Ishikawa (cell line): ENCODE data around the gene SCAP.

ENCODE experiments used
- CEBPB ChIP-seq: IDR thresholded peaks from 2 replicates; pipeline ENCODE4 v1.6.1; 2012
- CREB1 ChIP-seq: IDR thresholded peaks from 2 replicates; pipeline ENCODE4 v1.6.1; 2012; ENCODE audit warnings: low read depth
- EGR1 ChIP-seq: IDR thresholded peaks from 2 replicates; pipeline ENCODE4 v1.6.1; 2012
- EP300 ChIP-seq: IDR thresholded peaks from 2 replicates; pipeline ENCODE4 v1.6.1; 2012; ENCODE audit warnings: borderline replicate concordance
- FOXM1 ChIP-seq: IDR thresholded peaks from 2 replicates; pipeline ENCODE4 v1.6.1; 2012; ENCODE audit warnings: low read depth, borderline replicate concordance
- MAX ChIP-seq: IDR thresholded peaks from 2 replicates; pipeline ENCODE4 v1.6.1; 2012
- NFIC ChIP-seq: IDR thresholded peaks from 2 replicates; pipeline ENCODE4 v1.6.1; 2012
- RAD21 ChIP-seq: IDR thresholded peaks from 2 replicates; pipeline ENCODE4 v1.6.1; 2012; ENCODE audit warnings: low read depth
- TAF1 ChIP-seq: IDR thresholded peaks from 2 replicates; pipeline ENCODE4 v1.6.1; 2012; ENCODE audit warnings: low read depth, mild to moderate bottlenecking
- TCF12 ChIP-seq: IDR thresholded peaks from 2 replicates; pipeline ENCODE4 v1.6.1; 2012; ENCODE audit warnings: low read depth
- TEAD4 ChIP-seq: IDR thresholded peaks from 2 replicates; pipeline ENCODE4 v1.6.1; 2012
- YY1 ChIP-seq: IDR thresholded peaks from 2 replicates; pipeline ENCODE4 v1.6.1; 2012; ENCODE audit warnings: low read depth
- ZBTB7A ChIP-seq: IDR thresholded peaks from 2 replicates; pipeline ENCODE4 v1.6.1; 2012; ENCODE audit warnings: low read depth
- TF ChIP-seq, protein P1 (sequence below): IDR thresholded peaks from 2 replicates; pipeline ENCODE4 v1.6.1; 2012
- TF ChIP-seq, protein P2 (sequence below): IDR thresholded peaks from 2 replicates; pipeline ENCODE4 v1.6.1; 2012; ENCODE audit warnings: low read depth, mild to moderate bottlenecking

The SCAP gene

DNA sequence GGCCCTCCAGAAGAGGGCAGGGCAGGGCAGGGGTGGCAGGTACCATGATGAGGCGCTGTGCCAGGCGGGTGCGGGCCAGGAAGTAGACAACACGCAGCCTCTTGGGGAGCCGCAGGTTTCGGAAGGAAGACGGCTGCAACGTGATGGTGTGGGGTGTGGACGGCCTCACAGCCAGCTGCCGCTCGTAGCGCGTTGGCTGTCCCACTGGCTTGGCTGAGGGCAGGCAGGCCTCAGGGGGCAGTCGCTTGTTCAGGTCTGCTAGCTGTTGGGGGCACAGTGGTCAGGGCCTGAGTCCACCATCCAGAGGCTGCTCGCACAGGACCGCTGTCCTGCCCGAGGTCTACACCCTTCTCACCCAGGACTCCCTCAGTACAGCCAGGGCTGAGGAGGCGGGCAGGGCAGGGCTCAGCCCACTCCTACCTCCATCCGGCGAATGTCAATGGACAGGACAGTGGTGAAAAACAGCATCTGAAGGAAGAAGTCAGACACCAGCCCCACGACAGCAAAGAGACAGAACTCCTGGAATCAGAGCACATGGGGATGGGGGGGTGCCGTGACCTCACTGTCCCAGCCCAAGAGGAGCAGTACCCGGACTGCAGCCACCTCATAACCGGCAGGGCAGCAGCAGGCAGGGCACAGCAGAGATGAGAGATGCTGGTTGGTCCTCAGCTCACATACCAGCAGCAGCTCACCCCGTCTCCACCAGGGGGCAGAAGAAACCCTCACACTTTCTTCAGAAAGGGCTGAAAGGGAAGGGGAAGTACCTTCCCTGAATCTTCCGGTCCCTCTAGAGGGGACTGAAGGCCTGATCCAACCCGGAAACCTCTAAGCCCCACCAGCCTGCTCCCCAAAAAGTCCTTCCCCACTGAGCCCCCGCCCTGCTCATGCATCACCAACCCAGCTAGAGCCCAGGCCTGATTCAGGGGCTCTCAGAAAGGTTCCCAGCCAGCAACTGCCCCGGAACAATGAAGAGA is 54.9 kb downstream of the SCAP start:
- 0 out of 2 replicates have a peak, but pooled peaks have one; percentile 31 for TF ChIP-seq MAX
- TF ChIP-seq, protein P1, sequence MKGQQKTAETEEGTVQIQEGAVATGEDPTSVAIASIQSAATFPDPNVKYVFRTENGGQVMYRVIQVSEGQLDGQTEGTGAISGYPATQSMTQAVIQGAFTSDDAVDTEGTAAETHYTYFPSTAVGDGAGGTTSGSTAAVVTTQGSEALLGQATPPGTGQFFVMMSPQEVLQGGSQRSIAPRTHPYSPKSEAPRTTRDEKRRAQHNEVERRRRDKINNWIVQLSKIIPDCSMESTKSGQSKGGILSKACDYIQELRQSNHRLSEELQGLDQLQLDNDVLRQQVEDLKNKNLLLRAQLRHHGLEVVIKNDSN, result peak; percentile 15; the same call in 1 of the 2 replicates
- no peak for TF ChIP-seq TAF1
- no peak for TF ChIP-seq EGR1
- TF ChIP-seq YY1, result no peak
- no peak for TF ChIP-seq TCF12
- peak; percentile 97 for TF ChIP-seq TEAD4
- TF ChIP-seq RAD21, result peak; percentile 81

- no peak for TF ChIP-seq YY1
- TF ChIP-seq RAD21, result no peak
- TF ChIP-seq, protein P1, result no peak
- no peak for TF ChIP-seq ZBTB7A
Measured at GRCh38 chr3:47420044-47420430, 55.7 kb downstream of the SCAP start.

- TF ChIP-seq RAD21 (no peak), FOXM1 (no peak), EP300 (no peak), TCF12 (no peak), ZBTB7A (no peak), YY1 (no peak), CREB1 (no peak), TEAD4 (no peak), EGR1 (no peak), MAX (no peak; the same call in 1 of the 2 replicates), NFIC (no peak), TAF1 (no peak), CEBPB (no peak)
- TF ChIP-seq, protein P2, sequence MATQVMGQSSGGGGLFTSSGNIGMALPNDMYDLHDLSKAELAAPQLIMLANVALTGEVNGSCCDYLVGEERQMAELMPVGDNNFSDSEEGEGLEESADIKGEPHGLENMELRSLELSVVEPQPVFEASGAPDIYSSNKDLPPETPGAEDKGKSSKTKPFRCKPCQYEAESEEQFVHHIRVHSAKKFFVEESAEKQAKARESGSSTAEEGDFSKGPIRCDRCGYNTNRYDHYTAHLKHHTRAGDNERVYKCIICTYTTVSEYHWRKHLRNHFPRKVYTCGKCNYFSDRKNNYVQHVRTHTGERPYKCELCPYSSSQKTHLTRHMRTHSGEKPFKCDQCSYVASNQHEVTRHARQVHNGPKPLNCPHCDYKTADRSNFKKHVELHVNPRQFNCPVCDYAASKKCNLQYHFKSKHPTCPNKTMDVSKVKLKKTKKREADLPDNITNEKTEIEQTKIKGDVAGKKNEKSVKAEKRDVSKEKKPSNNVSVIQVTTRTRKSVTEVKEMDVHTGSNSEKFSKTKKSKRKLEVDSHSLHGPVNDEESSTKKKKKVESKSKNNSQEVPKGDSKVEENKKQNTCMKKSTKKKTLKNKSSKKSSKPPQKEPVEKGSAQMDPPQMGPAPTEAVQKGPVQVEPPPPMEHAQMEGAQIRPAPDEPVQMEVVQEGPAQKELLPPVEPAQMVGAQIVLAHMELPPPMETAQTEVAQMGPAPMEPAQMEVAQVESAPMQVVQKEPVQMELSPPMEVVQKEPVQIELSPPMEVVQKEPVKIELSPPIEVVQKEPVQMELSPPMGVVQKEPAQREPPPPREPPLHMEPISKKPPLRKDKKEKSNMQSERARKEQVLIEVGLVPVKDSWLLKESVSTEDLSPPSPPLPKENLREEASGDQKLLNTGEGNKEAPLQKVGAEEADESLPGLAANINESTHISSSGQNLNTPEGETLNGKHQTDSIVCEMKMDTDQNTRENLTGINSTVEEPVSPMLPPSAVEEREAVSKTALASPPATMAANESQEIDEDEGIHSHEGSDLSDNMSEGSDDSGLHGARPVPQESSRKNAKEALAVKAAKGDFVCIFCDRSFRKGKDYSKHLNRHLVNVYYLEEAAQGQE, result no peak
- TF ChIP-seq, protein P1, result no peak
Measured at GRCh38 chr3:47419083-47420043, 56.4 kb downstream of the SCAP start.

- TF ChIP-seq, protein P1, result no peak
- no peak for TF ChIP-seq CEBPB
- TF ChIP-seq EP300, result peak; percentile 53; the same call in 1 of the 2 replicates
- no peak for TF ChIP-seq TEAD4
- TF ChIP-seq, protein P2, result no peak
- peak; percentile 20; the same call in 1 of the 2 replicates for TF ChIP-seq MAX
- peak; percentile 77 for TF ChIP-seq TCF12
- TF ChIP-seq EGR1, result no peak; the same call in 1 of the 2 replicates
- no peak; the same call in 1 of the 2 replicates for TF ChIP-seq ZBTB7A
- no peak for TF ChIP-seq CREB1
- TF ChIP-seq YY1, result no peak
- no peak for TF ChIP-seq TAF1
- 0 out of 2 replicates have a peak, but pooled peaks have one; percentile 19 for TF ChIP-seq NFIC
- TF ChIP-seq FOXM1, result no peak
- no peak; the same call in 1 of the 2 replicates for TF ChIP-seq RAD21
Measured at GRCh38 chr3:47418167-47419082, 57.3 kb downstream of the SCAP start.
